Measurements from ENCODE around the gene NR2E1. TPM values are rescaled to one million over a fixed set of nuclear protein-coding genes. Genes with fewer than 3 reads are reported as not detected.

Gene NR2E1
- total RNA-seq, 1 experiment from 2014 or later = not detected

DNA sequence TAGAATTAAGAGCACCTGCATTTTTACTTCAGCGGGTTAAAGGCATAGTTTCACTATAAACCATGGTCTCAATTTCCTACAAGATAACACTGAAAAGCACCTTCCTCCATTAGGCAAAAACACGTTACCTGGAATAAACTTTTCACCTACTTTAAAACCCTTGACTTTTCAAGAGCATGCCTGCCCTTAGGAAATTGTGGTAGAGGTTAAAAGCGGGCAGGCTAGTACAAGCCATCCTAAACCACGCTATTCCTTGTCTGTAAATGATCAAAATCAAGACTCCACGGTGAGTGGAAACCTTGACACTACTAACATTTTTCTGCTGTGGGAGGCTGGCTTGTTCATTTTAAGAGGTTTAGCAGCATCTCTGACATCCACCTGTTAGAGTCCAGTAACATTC, 43.9 kb downstream of the NR2E1 start:
- no peak for DNase-seq
- TF ChIP-seq CTCF (conservative IDR thresholded peaks at IDR 0.05) = no peak
- Histone ChIP-seq H3K23ac (ENCODE audit: insufficient read length, low read depth, low read length) (no peak overlapping the region), H3K4ac (ENCODE audit: low read depth, low read length) (no peak overlapping the region), H4K5ac (ENCODE audit: insufficient read length, low read depth, low read length) (no peak overlapping the region), H3K79me1 (ENCODE audit: insufficient read depth, low read depth, low read length, poor library complexity, severe bottlenecking) (no peaks in the 10 kb centered on the region), H3T11ph (ENCODE audit: low read length) (no peak overlapping the region), H2BK15ac (ENCODE audit: low read depth, low read length) (no peak overlapping the region), H2AFZ (ENCODE audit: low read length) (no peak overlapping the region), H3K14ac (ENCODE audit: insufficient read depth, low read length) (no peak overlapping the region), H3K9ac (ENCODE audit: extremely low read depth, insufficient read length, low read length) (no peak overlapping the region), H2BK120ac (ENCODE audit: low read depth, low read length, poor library complexity, severe bottlenecking) (no peak overlapping the region), H3K4me1 (ENCODE audit: insufficient read depth, low read length) (no peaks in the 10 kb centered on the region), H2BK12ac (ENCODE audit: insufficient read length, low read depth, low read length) (no peak overlapping the region), H2BK20ac (ENCODE audit: low read depth, low read length, poor library complexity, severe bottlenecking) (no peak overlapping the region), H3K56ac (ENCODE audit: insufficient read length, low read depth, low read length) (no peak overlapping the region), H4K8ac (replicated peaks; ENCODE audit: insufficient read length, low read depth, low read length) (no peak overlapping the region), H3K4me2 (ENCODE audit: insufficient read depth, insufficient read length, low read length) (no peak overlapping the region), H3K18ac (ENCODE audit: insufficient read length, low read depth, low read length) (no peak overlapping the region), H4K91ac (ENCODE audit: insufficient read length, low read depth, low read length) (no peak overlapping the region), H3K9me3 (ENCODE audit: control insufficient read depth, low read depth, low read length) (no peaks in the 10 kb centered on the region), H3K27ac (ENCODE audit: insufficient read length, low read depth, low read length) (no peak overlapping the region), H4K20me1 (ENCODE audit: control insufficient read depth, insufficient read depth, insufficient read length) (no peaks in the 10 kb centered on the region), H2BK5ac (ENCODE audit: insufficient read length, low read length) (no peak overlapping the region), H2AK5ac (ENCODE audit: insufficient read length, low read length) (no peak overlapping the region), H3K27me3 (ENCODE audit: insufficient read depth, low read length) (no peaks in the 10 kb centered on the region), H3K79me2 (ENCODE audit: insufficient read depth, low read length) (no peaks in the 10 kb centered on the region), H3K23me2 (ENCODE audit: insufficient read length, low read depth, low read length, poor library complexity, severe bottlenecking) (no peaks in the 10 kb centered on the region)
- H3K27me3 Mint-ChIP-seq (ENCODE audit: low read depth) = no peaks in the 10 kb centered on the region
- no peaks in the 10 kb centered on the region for H3K9me3 Mint-ChIP-seq
- no CpG with 5 or more reads among the region's 5 CpGs for WGBS (ENCODE audit: extremely low coverage, insufficient read length, low lambda C conversion rate)
- no peak overlapping the region for H3K4me3 Mint-ChIP-seq
- peaks cover 0 to 9% (median 6%) of the 10 kb centered on the region in 3 experiments; a peak in 3 of 7 replicates for H3K36me3 Mint-ChIP-seq (ENCODE audit: insufficient read depth in 1 of 3, low read depth in 3 of 3)
- H3K27ac Mint-ChIP-seq = no peak overlapping the region
- H3K4me1 Mint-ChIP-seq = peaks cover 5 to 7% of the 10 kb centered on the region in 2 experiments; a peak in 3 of 4 replicates
